ENCODE measurements around the gene BICD1. TPM values are rescaled to one million over a fixed set of nuclear protein-coding genes. Genes with fewer than 3 reads are reported as not detected.
A peak's percentile ranks its signal among the peaks of the same experiment; 100 is the strongest.

BICD1 gene
- total and polyA plus RNA-seq, 2 of the 13 experiments (the other 11 are each of a cell fraction or from before 2014, with no cell fraction given), result 4.5 to 5.2 TPM

DNA sequence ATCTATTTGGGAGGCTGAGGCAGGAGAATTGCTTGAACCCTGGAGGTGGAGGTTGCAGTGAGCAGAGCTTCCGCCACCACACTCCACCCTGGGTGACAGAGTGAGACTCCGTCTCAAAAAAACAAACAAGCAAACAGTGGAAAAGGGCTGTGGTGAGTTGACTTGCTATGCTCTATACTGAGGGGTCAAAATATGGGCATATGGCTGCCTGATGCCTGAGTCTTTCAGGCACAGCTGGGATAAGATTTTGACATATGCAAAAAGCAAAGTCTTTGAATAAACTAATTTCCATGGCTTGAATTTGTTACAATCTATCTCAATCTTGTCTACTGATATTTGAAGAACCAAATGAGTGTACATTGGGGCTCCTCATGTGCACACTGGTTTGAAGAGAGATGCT lies 40.4 kb upstream of the BICD1 start (continued):
- TF ChIP-seq, protein P1, sequence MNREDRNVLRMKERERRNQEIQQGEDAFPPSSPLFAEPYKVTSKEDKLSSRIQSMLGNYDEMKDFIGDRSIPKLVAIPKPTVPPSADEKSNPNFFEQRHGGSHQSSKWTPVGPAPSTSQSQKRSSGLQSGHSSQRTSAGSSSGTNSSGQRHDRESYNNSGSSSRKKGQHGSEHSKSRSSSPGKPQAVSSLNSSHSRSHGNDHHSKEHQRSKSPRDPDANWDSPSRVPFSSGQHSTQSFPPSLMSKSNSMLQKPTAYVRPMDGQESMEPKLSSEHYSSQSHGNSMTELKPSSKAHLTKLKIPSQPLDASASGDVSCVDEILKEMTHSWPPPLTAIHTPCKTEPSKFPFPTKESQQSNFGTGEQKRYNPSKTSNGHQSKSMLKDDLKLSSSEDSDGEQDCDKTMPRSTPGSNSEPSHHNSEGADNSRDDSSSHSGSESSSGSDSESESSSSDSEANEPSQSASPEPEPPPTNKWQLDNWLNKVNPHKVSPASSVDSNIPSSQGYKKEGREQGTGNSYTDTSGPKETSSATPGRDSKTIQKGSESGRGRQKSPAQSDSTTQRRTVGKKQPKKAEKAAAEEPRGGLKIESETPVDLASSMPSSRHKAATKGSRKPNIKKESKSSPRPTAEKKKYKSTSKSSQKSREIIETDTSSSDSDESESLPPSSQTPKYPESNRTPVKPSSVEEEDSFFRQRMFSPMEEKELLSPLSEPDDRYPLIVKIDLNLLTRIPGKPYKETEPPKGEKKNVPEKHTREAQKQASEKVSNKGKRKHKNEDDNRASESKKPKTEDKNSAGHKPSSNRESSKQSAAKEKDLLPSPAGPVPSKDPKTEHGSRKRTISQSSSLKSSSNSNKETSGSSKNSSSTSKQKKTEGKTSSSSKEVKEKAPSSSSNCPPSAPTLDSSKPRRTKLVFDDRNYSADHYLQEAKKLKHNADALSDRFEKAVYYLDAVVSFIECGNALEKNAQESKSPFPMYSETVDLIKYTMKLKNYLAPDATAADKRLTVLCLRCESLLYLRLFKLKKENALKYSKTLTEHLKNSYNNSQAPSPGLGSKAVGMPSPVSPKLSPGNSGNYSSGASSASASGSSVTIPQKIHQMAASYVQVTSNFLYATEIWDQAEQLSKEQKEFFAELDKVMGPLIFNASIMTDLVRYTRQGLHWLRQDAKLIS (CRISPR knock-in tag; IDR thresholded peaks at IDR 0.05), result no peak
- TF ChIP-seq MTA3 (CRISPR knock-in tag; IDR thresholded peaks at IDR 0.05) (no peak), NR2F6 (IDR thresholded peaks at IDR 0.05) (no peak), NR2F6 (CRISPR knock-in tag; IDR thresholded peaks at IDR 0.05) (no peak)

DNA sequence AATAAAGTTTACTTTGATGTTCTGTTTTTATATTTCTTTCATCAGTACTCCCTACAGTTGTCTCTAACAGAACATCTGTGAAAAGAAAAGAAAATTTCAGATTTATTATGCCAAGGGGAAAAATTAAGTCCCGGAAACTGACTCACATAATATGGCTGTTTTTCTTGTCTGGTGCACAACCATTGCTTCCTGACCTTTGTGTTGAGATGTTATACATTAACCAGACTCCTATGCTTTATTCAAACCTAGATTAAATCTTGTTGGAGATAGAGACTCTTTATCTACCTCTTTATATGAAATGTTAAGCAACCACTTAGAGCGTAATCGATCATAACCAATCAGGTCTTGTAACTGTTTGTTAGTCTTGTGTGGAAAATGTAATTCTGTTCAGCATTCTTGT lies 37.6 kb upstream of the BICD1 start:
- in situ Hi-C loops (cut with HindIII; ENCODE audit: extremely low pct_ligation_motif_present, low pct_unique_long_range_greater_than_20kb) (loop anchor here (10.0 kb wide), 1 partner anchor 236 kb away; no protein-coding TSS in a partner anchor), intact Hi-C loops (cut with micrococcal nuclease; ENCODE audit: unreplicated experiment) (no loop called here)
- Histone ChIP-seq H3K27me3 (ENCODE audit: control insufficient read depth in 1 of 2, insufficient read depth in 2 of 2, low read length in 2 of 2) (no peaks in the 10 kb centered on the region), H4K20me1 (ENCODE audit: insufficient read depth, low read length) (no peaks in the 10 kb centered on the region), H2AFZ (ENCODE audit: low read length) (peak overlapping the region; percentile 66), H3K4me1 (ENCODE audit: insufficient read depth, low read length) (peaks cover 22% of the 10 kb centered on the region), H3K9me3 (ENCODE audit: low read length) (peaks cover 6% of the 10 kb centered on the region; the same call in 1 of the 2 replicates), H3K27ac (ENCODE audit: extremely low read length, insufficient read depth, low read length) (no peak overlapping the region), H3K9ac (ENCODE audit: insufficient read depth, low read depth, low read length) (no peak overlapping the region), H3K4me3 (replicated peaks in 1 of 3; ENCODE audit: insufficient read depth in 1 of 3, low read depth in 2 of 3, low read length in 3 of 3) (peak overlapping the region in 2 of 3 experiments; percentile 1 to 9; a peak in 1 of 6 replicates), H3K36me3 (replicated peaks in 1 of 2; ENCODE audit: control insufficient read depth in 1 of 2, insufficient read depth in 2 of 2, low read length in 2 of 2) (no peaks in the 10 kb centered on the region), H3K79me2 (ENCODE audit: insufficient read depth, low read length) (no peaks in the 10 kb centered on the region), H3K4me2 (ENCODE audit: low read depth, low read length) (peak overlapping the region; percentile 56)
- BruUV-seq (replicated peaks), result no TSS peak
- CTCF ChIA-PET (ENCODE audit: low intra/inter-chr PET ratio, low total read pairs), result interaction anchor here (0.5 kb wide), 1 partner anchor 278 kb away, joined by 3 read pairs; no protein-coding TSS in a partner anchor
- FAIRE-seq (no peak), DNase-seq (ENCODE audit: low spot score) (peak; percentile 46), ATAC-seq (peak; percentile 77)
- 18% methylated on average over 3 of the region's 3 CpGs for WGBS (ENCODE audit: low lambda C conversion rate)
- POLR2A ChIA-PET, result no interaction called here
- TF ChIP-seq SIN3A (IDR thresholded peaks at IDR 0.05; ENCODE audit: borderline replicate concordance, low read depth, low read length) (no peak), CEBPG (CRISPR knock-in tag; IDR thresholded peaks at IDR 0.05) (0 out of 2 replicates have a peak, but pooled peaks have one; percentile 4), ARID2 (CRISPR knock-in tag; IDR thresholded peaks at IDR 0.05; ENCODE audit: borderline replicate concordance) (no peak), GABPA (IDR thresholded peaks at IDR 0.05; ENCODE audit: low read depth, low read length) (no peak), GABPA (CRISPR knock-in tag; IDR thresholded peaks at IDR 0.05; ENCODE audit: low read depth) (peak; percentile 42), HNRNPUL1 (IDR thresholded peaks at IDR 0.05; ENCODE audit: low read depth, low read length) (0 out of 2 replicates have a peak, but pooled peaks have one; percentile 38), TOE1 (CRISPR knock-in tag; IDR thresholded peaks at IDR 0.05) (no peak)
- TF ChIP-seq, protein P2, sequence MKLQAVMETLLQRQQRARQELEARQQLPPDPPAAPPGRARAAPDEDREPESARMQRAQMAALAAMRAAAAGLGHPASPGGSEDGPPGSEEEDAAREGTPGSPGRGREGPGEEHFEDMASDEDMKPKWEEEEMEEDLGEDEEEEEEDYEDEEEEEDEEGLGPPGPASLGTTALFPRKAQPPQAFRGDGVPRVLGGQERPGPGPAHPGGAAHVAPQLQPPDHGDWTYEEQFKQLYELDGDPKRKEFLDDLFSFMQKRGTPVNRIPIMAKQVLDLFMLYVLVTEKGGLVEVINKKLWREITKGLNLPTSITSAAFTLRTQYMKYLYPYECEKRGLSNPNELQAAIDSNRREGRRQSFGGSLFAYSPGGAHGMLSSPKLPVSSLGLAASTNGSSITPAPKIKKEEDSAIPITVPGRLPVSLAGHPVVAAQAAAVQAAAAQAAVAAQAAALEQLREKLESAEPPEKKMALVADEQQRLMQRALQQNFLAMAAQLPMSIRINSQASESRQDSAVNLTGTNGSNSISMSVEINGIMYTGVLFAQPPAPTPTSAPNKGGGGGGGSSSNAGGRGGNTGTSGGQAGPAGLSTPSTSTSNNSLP (IDR thresholded peaks at IDR 0.05; ENCODE audit: low read depth, low read length), result 0 out of 2 replicates have a peak, but pooled peaks have one; percentile 18
- TF ChIP-seq, protein P3, sequence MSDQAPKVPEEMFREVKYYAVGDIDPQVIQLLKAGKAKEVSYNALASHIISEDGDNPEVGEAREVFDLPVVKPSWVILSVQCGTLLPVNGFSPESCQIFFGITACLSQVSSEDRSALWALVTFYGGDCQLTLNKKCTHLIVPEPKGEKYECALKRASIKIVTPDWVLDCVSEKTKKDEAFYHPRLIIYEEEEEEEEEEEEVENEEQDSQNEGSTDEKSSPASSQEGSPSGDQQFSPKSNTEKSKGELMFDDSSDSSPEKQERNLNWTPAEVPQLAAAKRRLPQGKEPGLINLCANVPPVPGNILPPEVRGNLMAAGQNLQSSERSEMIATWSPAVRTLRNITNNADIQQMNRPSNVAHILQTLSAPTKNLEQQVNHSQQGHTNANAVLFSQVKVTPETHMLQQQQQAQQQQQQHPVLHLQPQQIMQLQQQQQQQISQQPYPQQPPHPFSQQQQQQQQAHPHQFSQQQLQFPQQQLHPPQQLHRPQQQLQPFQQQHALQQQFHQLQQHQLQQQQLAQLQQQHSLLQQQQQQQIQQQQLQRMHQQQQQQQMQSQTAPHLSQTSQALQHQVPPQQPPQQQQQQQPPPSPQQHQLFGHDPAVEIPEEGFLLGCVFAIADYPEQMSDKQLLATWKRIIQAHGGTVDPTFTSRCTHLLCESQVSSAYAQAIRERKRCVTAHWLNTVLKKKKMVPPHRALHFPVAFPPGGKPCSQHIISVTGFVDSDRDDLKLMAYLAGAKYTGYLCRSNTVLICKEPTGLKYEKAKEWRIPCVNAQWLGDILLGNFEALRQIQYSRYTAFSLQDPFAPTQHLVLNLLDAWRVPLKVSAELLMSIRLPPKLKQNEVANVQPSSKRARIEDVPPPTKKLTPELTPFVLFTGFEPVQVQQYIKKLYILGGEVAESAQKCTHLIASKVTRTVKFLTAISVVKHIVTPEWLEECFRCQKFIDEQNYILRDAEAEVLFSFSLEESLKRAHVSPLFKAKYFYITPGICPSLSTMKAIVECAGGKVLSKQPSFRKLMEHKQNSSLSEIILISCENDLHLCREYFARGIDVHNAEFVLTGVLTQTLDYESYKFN (CRISPR knock-in tag; conservative IDR thresholded peaks at IDR 0.05), result peak; percentile 33; the same call in 1 of the 2 replicates

Data from HepG2 (cell line).